Measurements from ENCODE around the gene IGSF22.

DNA sequence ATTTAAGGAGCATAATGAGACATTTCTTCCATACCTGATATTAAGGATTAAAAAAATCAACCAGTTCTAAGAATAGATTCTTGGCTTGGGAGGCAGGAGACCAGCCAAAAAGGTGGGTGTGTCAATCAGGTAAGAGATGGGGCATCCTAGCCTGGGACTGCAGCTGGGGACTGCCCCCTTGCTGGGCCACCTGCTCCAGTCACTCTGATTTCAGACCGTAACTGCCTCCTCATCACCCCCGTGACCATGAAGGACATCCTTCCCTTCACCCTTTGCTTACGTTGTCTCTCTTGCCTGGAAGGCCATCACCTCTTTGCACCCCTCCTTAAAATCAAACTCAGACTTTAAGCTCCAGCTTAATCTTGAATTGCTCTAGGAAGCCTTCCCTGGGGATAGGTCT is 47.7 kb upstream of the IGSF22 start:
- no peak for TF ChIP-seq POLR2AphosphoS5 (IDR thresholded peaks at IDR 0.05)
- TF ChIP-seq EZH2 (IDR thresholded peaks at IDR 0.05; ENCODE audit: borderline replicate concordance, insufficient read depth, low read length, poor library complexity, severe bottlenecking) = no peak
- TF ChIP-seq, protein P1, sequence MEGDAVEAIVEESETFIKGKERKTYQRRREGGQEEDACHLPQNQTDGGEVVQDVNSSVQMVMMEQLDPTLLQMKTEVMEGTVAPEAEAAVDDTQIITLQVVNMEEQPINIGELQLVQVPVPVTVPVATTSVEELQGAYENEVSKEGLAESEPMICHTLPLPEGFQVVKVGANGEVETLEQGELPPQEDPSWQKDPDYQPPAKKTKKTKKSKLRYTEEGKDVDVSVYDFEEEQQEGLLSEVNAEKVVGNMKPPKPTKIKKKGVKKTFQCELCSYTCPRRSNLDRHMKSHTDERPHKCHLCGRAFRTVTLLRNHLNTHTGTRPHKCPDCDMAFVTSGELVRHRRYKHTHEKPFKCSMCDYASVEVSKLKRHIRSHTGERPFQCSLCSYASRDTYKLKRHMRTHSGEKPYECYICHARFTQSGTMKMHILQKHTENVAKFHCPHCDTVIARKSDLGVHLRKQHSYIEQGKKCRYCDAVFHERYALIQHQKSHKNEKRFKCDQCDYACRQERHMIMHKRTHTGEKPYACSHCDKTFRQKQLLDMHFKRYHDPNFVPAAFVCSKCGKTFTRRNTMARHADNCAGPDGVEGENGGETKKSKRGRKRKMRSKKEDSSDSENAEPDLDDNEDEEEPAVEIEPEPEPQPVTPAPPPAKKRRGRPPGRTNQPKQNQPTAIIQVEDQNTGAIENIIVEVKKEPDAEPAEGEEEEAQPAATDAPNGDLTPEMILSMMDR (IDR thresholded peaks at IDR 0.05; ENCODE audit: poor library complexity, severe bottlenecking) = no peak
- TF ChIP-seq SMC3 (conservative IDR thresholded peaks at IDR 0.05; ENCODE audit: poor library complexity) = no peak
- no peak for TF ChIP-seq RAD21 (conservative IDR thresholded peaks at IDR 0.05)
- TF ChIP-seq EP300 (conservative IDR thresholded peaks at IDR 0.05; ENCODE audit: poor library complexity, severe bottlenecking) = no peak
- TF ChIP-seq MXI1 (conservative IDR thresholded peaks at IDR 0.05; ENCODE audit: poor library complexity, severe bottlenecking) = no peak
- no peak for TF ChIP-seq REST (IDR thresholded peaks at IDR 0.05; ENCODE audit: borderline replicate concordance)
- TF ChIP-seq TAF1 (IDR thresholded peaks at IDR 0.05; ENCODE audit: low read depth) = no peak
